ENCODE results near the gene SNX10.

The SNX10 gene

DNA sequence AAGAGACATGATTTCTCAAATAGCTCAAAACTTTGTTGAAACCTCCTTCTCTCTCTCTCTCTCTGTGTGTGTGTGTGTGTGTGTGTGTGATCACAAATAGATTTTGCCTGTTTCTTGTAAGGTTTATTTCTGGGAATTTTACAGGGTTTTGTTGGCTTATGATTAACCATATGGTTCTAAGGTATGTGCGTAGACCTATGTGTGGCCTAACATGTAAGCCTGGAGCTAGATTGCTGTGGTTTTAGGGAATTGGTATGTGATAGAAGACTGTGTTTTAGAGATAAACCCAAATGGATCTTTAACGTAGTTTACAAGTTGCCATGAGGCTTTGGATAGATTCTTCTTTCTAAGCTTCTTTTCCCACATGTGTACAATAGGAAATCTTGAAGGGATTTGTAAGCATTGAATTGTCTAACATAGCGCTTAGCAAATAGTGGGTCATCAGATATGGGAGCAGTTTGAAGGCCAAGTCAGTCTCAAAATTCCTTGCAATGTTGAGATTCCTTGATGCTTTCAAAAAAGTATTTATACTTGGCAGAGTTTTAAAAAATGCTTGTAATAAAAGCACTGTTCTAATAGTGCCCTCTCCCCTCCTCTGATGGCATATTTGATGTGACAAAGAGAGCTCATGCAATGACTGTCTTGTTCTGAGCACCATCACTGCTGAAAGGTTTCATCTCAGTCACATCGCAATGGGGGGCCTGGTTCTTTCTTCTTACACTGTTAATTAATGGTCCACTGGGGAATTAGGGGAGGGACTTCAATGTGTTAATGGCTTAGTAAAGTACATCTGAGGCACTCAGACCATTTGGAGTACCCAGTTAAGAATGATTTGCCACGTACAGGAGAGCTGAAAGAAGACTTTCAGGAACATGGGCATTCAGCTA lies 118.2 kb downstream of the SNX10 start:
- DNase-seq = no peak

DNA sequence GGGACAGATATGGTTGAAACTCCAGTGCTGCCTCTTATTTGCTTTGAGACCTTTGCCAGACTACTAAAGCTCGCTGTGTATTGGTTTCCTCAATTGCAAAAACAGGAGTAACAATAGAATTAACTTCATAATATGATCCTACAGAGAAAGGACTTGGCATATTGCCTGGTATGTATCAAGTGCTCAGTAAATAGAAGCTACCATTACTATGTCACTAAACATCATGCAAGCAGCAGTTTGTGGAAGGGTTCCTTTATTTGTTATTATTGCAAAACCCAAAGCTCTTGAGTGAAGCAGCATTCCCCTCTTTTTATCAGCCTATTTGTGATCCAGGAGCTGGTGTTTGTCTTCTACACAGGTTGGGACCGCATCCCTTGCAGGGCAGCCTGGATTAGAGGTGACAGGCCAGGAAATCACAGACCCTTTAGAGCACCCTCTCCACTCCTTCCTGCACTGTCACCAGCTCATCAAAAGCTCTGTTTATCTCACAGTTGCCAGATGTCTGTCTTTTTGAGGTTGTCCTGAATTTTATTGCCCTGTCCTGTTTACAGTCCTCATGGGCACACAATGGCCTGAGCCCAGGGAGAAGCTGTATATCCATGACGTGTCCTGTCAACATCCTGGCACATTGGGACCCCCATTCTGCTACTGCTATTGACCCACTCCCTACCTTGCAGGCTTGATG lies 121.5 kb downstream of the SNX10 start:
- no peak for DNase-seq

DNA sequence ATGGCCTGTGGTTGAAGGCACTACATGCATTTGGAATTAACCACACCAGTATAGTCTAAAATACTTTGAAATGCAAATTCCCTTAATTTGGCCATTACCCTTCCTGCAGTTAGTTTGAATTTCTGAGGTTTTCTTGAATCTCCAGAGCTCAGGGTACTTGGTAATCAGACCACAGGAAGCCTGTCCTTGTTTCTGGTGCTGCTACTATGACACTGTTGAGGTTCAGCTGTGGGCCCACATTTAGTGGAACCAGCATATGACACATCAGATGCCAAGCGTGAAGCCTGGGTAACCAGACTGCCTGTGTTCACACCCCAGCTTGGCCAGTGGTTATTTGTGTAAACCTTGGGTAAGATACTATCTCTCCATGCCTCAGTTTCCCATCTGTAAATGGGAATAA lies 124.3 kb downstream of the SNX10 start:
- DNase-seq = no peak

DNA sequence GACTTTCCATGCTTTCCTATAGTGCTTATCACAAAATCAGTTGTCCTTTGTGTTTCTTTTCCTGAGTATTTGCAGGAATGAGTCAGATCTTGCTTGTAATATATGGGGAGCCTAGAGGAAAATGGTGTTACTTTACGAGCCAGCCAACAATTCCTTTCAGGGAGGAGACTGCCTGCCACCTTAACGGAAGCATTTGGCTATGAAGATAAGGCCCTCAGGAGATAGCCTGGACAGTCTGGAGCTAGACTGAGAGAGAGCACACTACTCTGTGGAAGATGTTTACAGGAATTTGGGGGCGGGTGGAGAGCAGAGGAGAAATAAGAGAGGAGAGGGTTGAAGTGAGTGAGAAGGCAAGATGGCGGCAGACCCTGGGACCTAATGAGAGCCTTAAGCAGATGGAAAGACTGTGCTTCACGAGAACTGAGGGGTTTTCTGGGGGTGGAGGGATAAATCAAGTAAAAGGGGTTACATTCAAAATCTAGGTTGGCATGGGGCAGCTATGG lies 126.3 kb downstream of the SNX10 start:
- no peak for DNase-seq

DNA sequence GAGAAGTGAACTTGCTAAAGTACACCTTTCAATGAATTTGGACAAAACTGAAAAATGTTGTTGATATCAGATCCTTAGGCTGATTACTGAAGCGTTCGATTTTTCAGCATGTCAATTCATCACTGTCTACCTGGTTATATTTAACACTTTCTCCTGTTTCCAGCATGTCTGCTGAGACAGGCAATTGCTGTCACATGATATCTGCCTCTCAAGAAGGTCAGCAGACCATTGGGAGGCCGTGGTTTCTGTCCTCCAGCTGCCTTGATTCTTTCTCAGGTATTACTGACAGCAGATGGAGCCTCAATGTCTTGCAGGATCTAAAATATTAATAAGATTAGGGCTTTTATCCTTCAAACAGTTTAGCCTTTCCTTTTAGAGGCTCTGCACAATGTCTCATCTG lies 127.5 kb downstream of the SNX10 start:
- no peak for DNase-seq

DNA sequence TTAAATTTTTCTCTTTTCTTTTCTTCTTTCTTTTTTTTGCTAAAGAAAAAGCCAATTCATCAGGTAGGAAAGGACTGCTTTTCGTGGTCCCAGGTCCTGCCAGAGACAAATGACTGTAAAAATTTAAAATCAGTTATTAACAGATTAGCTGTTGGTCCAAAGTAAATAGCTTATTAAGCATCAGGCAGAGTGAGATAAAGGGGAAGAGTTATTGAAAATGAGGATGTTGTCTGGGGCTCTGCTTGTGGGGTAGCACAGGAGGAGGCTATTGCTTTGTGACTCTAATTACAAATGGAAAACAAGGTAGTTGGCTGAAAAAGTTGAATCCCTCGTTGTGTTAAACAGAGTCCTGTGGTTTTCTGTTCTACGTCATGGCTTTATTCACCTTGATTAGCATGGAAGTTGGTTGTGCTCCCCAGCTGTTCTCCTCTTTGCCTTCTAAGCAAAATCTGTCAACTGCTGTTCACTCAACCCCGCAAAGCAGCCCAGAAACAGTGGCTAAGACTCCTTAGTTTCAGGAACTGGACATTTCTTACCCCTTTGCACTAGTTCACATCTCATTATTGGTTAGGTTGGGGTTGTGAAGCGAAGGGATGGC lies 128.9 kb downstream of the SNX10 start:
- no peak for DNase-seq

DNA sequence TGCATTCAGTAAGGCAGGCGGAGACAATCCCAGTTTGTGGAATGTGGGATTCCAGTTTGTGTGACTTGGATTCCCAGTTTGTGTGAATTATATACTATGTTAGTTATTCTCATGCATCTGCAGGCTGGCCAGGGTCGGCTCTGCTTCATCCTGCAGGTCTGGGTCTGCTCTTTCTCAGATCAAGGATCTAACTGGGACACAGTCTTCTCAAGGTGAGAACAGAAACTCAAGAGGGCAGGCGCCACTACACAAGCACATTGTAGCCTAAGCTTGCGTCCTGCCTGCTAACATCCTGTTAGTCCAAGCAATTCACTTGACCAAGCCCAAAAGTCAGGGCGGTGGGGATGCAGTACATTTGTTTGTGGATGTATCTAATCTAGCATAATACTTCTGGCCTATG lies 131.1 kb downstream of the SNX10 start:
- no peak for DNase-seq

DNA sequence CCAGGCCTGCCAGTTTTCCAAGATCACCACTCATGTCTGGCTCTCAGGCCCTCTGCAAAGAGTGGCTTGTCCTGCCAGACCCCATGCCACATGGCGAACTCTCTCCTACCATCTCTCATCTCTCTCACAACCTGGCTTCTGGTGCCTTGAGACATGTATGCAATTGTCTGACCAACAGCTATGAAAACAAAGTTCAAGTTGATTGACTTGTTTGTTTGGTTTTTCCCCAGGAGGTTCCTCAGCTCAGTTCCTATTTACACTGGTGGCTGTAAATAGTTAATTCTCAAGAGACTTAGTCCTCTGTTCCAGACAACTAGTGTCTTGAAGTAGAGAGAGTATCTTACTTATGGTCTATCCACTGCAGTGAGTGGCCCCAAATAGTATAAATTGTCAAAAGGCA lies 131.8 kb downstream of the SNX10 start:
- no peak for DNase-seq

All from fibroblast of upper back skin (primary cell).